Dermis blood vessel endothelial cell (primary cell): Measurements from ENCODE around the gene MGAT5B. TPM values are rescaled to one million over a fixed set of nuclear protein-coding genes. Genes with fewer than 3 reads are reported as not detected.

Experiments
- DNase-seq: peaks from one replicate; pipeline ENCODE4 v3.0.0; 2010
- total RNA-seq: library from RNA; depleted of rRNA; stranded (reverse); fragments of >200 nt; gene quantifications from 2 replicates; pipeline ENCODE4 v1.2.3, GENCODE V29; 2014

Gene MGAT5B
- total RNA-seq, 1 donor from 2014 or later, result 0.34 TPM

GRCh38 chr17:76987486-76988093, 119.4 kb downstream of the MGAT5B start:
- DNase-seq, result no peak

GRCh38 chr17:76988796-76989195, 120.6 kb downstream of the MGAT5B start:
- no peak for DNase-seq

- no peak for DNase-seq
Measured at GRCh38 chr17:76989519-76989918, 121.3 kb downstream of the MGAT5B start.

GRCh38 chr17:76992891-76993290, 124.7 kb downstream of the MGAT5B start:
- DNase-seq, result no peak

- no peak for DNase-seq
Measured at GRCh38 chr17:76993651-76994050, 125.4 kb downstream of the MGAT5B start.

- DNase-seq, result peak; percentile 43
Measured at GRCh38 chr17:76994237-76994637, 126.0 kb downstream of the MGAT5B start.

GRCh38 chr17:76995387-76996105, 127.3 kb downstream of the MGAT5B start:
- DNase-seq, result no peak

- no peak for DNase-seq
Measured at GRCh38 chr17:76996741-76997694, 128.8 kb downstream of the MGAT5B start.

- DNase-seq, result no peak
Measured at GRCh38 chr17:76997981-76998531, 129.9 kb downstream of the MGAT5B start.

- no peak for DNase-seq
Measured at GRCh38 chr17:76998839-76999238, 130.6 kb downstream of the MGAT5B start.

Other genes starting within 250 kb of the MGAT5B start
- not detected in 2 replicates for gene ST6GALNAC1, start 224.6 kb upstream of the MGAT5B start, total RNA-seq
- 131 and 250 TPM in 2 replicates for gene MXRA7, start 157.4 kb upstream of the MGAT5B start, total RNA-seq
- 20.8 and 23.1 TPM in 2 replicates for gene JMJD6, start 141.8 kb upstream of the MGAT5B start, total RNA-seq
- 23.1 and 31.3 TPM in 2 replicates for gene METTL23, start 141.6 kb upstream of the MGAT5B start, total RNA-seq
- gene SRSF2, start 131.1 kb upstream of the MGAT5B start, total RNA-seq, result 146 and 355 TPM in 2 replicates
- 29.5 and 37.8 TPM in 2 replicates for gene MFSD11, start 130.3 kb upstream of the MGAT5B start, total RNA-seq